ENCODE measurements around the gene DNAJC5.
"Not testable (repeated sequence)": the region's sequence is repeated elsewhere in the genome, so short reads cannot be mapped to it uniquely, and the experiment has no call there.

Gene DNAJC5

DNA sequence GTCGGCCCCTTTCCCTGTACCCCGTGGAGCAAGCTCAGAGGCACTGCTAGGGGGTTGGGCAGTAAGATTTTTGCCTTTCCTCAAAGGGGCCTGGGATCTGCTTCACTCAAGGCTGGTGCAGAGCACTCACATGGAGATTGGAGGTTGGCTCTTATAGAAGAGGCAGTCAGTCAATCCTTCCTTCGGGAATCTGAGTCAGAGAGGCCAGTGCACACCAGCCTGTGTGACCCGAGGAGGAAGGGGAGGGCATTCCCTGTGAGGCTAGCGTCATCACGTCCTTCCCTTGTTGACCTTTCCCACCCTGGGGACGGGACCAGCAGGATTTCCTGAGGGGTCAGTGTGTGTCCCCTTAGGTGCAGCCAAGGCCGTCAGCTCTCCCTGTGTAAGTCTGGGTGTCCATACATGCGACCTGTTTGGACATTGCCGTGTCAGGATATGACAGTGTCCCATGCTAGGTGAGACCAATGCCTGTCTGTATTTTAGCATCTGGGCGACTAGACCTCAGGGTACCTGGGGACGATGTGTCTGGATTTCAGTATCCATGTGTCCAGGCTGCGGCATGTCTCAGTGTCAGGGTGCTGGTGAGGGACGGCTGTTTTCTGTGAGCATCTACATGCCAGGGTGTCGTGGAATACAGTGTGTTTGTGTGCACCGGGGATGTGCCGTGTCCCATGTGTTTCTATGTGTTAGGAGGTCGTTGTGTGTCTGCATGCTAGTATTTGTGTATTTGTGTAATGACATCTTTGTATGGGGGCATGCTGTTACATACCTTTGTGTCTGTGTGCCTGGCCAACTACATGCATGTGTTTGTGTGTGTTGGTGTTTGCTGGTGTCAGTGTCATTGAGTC is 77.6 kb downstream of the DNAJC5 start:
- TF ChIP-seq, protein P1, sequence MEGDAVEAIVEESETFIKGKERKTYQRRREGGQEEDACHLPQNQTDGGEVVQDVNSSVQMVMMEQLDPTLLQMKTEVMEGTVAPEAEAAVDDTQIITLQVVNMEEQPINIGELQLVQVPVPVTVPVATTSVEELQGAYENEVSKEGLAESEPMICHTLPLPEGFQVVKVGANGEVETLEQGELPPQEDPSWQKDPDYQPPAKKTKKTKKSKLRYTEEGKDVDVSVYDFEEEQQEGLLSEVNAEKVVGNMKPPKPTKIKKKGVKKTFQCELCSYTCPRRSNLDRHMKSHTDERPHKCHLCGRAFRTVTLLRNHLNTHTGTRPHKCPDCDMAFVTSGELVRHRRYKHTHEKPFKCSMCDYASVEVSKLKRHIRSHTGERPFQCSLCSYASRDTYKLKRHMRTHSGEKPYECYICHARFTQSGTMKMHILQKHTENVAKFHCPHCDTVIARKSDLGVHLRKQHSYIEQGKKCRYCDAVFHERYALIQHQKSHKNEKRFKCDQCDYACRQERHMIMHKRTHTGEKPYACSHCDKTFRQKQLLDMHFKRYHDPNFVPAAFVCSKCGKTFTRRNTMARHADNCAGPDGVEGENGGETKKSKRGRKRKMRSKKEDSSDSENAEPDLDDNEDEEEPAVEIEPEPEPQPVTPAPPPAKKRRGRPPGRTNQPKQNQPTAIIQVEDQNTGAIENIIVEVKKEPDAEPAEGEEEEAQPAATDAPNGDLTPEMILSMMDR (conservative IDR thresholded peaks at IDR 0.05; ENCODE audit: low read length) = no peak
- no peak for DNase-seq (ENCODE audit: low read depth)
- H3K4me3 ChIP-seq (ENCODE audit: low read length) = no peak overlapping the region

DNA sequence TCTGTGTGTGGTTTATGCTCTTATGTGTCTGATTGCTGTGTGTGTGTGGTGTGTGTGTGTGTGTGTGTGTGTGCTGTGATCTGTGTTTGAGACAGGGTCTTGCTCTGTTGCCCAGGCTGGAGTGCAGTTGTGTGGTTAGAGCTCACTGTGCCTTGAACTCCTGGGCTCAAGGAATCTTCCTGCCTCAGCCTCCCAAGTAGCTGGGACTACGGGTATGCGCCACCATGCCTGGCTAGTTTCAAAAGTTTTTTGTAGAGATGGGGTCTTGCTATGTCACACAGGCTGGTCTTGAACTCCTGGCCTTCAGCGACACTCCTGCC is 78.2 kb downstream of the DNAJC5 start:
- TF ChIP-seq, protein P1 (conservative IDR thresholded peaks at IDR 0.05; ENCODE audit: low read length) = no peak
- DNase-seq (ENCODE audit: low read depth) = no peak
- no peak overlapping the region for H3K4me3 ChIP-seq (ENCODE audit: low read length)

DNA sequence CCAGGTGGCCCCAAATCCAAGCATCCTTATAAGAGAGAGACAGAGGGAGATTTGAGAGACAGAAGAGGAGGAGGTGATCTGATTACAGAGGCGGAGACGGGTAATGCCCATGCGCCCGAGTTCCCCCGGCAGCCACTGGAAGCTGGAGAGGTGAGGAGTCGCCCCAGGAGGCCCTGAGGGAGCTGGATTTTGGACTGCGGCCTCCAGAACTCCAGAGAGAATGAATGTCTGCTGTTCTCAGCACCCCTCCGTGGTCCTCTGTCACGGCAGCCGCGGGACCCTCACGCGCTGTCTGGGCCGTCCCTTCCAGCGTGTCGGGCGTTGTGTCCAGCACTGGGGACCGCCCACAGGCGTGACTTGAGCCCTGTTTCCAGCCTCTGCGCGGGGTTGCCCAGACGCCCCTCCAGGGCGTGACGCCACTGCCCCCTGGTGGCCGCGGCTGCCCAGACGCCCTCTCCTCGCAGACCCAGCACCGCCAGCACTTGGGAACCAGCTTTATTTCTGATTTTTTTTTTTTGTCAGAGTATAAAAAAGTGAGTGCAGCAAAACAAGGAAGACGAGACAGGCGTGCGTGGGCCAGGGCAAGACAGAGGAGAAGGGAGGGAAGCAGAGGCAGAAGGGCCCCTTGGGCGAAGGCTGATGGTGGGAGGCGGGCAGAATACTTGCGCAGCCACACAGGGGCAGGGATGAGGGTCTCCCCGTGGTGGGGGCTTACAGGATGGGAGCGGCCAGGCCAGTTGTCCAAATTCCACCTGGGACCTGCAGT is 78.9 kb downstream of the DNAJC5 start:
- peak overlapping the region; percentile 63 for H3K4me3 ChIP-seq (ENCODE audit: low read length)
- DNase-seq (ENCODE audit: low read depth) = peak; percentile 74
- TF ChIP-seq, protein P1 (conservative IDR thresholded peaks at IDR 0.05; ENCODE audit: low read length) = peak; percentile 80

DNA sequence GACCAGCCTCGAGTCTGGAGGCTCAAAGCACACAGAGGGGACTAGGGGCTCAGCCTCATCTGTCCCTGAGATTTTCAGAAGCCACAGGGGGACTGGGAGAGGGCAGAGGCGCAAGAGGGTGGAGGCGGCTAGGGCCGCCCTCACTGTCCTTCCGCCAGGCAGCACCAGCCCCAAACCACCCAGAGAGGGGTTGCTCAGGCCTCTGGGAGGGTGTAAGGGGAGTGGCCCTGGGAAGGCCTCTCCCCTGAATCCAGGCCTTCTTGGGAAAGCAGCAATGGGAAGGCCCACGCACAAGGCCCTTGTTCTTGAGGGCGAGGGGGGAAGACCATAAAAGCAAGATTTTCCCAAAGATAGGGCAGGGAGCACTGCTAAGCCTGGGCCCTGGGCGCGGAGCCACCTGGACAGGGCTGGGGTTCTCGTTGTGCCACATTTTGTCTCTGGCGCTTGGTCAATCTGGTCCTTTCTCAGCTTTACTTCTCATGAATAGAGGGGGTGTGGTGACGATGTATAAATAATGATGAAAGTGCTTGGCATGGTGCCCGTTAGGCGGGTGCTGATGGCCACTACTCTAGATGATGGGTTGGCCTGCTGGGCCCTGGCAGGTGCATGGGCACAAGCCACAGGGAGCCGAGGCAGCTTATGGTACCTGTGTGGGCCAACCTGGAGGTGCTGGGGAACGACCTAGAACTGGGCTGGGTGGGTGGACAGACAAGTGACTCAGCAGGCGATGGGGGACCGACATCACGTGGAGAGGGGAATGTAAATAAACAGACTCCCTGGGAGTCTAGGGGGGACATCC is 79.7 kb downstream of the DNAJC5 start:
- no peak overlapping the region for H3K4me3 ChIP-seq (ENCODE audit: low read length)
- TF ChIP-seq, protein P1 (conservative IDR thresholded peaks at IDR 0.05; ENCODE audit: low read length) = no peak
- DNase-seq (ENCODE audit: low read depth) = no peak

DNA sequence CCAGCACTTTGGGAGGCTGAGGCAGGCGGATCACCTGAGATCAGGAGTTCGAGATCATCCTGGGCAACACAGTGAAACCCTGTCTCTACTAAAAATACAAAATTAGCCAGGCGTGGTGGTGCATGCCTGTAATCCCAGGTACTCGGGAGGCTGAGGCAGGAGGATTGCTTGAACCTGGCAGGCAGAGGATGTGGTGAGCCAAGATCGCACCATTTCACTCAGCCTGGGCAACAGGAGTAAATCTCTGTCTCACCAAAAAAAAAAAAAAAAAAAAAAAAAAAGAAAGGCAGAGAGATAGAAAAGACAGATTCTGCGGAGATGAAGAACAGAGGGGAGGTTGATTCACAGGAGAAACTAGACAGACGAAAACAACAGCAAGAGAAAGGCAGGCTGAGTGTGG is 81.6 kb downstream of the DNAJC5 start:
- not testable (repeated sequence) for H3K4me3 ChIP-seq (ENCODE audit: low read length); DNase-seq (ENCODE audit: low read depth)

DNA sequence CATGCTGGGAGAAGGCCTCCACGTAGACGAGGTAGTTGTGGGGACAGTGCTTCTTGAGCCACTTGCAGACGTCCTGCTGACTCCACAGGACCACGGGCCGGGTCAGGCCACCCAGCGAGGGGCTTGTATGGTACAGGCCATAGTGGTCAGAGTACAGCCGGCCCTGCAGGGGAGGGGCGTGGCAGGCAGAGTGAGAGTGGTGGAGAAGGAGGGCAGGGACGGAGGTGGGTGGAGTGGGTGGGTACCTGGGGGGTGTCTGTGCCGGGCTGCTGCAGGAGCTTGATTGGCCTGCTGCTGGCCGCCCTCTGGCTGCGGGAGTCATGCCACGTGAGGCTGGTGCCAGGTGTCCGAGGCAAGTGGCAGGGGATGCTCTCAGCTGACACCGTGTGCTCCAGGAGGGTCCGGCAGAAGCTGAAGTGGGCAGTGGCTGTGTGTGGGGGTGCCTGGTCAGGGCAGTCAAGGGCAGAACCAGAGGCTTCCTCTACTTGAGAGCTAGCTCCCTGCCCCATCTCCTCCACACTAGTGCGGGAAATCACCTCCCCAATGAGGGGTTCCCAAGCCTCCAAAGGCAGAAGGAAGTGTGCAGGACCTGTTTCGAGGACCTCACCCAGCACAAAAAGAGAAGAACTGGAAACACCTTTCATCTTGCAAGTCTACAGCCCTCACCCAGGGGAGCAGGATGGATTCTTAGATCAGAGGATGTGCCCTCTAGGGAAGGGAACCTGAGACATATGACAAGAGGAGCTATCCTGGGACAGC is 82.2 kb downstream of the DNAJC5 start:
- no peak overlapping the region for H3K4me3 ChIP-seq (ENCODE audit: low read length)
- no peak for DNase-seq (ENCODE audit: low read depth)
- TF ChIP-seq, protein P1 (conservative IDR thresholded peaks at IDR 0.05; ENCODE audit: low read length) = no peak
